ENCODE measurements around the gene HTT-AS.

DNA sequence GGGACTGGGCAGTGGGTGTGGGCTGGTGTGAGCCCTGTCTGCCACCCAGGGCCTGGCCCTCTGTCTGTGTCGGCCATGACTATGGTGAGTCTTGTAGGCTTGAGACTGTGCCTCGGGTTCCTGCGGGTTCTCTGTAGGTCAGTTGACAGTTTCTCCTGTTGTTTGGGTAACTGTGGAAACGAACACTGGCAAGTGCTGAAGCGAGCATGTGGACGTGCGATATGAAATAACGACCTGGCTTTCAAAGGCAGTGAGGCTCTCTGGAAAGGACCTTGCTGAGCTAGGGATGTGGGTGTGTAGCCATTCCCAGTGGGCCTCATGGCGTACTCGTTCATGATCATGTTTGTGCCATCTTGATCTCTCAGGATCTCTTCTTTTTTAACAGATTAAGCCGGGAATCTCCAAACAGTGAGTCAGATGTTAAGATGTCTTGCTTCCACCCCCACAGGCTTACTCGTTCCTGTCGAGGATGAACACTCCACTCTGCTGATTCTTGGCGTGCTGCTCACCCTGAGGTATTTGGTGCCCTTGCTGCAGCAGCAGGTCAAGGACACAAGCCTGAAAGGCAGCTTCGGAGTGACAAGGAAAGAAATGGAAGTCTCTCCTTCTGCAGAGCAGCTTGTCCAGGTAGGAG is 41.4 kb upstream of the HTT-AS start:
- no peak for TF ChIP-seq ZBTB43 (CRISPR knock-in tag; conservative IDR thresholded peaks at IDR 0.05)
- no peak for TF ChIP-seq BCL6 (CRISPR knock-in tag; IDR thresholded peaks at IDR 0.05)
- no peak for TF ChIP-seq E2F1 (CRISPR knock-in tag; IDR thresholded peaks at IDR 0.05)
